ENCODE results near the gene ADGRL3. TPM values are rescaled to one million over a fixed set of nuclear protein-coding genes. Genes with fewer than 3 reads are reported as not detected.

Gene ADGRL3
- total RNA-seq, 1 donor from 2014 or later = not detected

DNA sequence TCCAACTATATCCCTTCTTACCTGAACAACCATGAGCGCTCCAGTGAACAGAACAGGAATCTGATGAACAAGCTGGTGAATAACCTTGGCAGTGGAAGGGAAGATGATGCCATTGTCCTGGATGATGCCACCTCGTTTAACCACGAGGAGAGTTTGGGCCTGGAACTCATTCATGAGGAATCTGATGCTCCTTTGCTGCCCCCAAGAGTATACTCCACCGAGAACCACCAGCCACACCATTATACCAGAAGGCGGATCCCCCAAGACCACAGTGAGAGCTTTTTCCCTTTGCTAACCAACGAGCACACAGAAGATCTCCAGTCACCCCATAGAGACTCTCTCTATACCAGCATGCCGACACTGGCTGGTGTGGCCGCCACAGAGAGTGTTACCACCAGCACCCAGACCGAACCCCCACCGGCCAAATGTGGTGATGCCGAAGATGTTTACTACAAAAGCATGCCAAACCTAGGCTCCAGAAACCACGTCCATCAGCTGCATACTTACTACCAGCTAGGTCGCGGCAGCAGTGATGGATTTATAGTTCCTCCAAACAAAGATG is 870.2 kb downstream of the ADGRL3 start:
- intact Hi-C loops (cut with micrococcal nuclease) = no loop called here

DNA sequence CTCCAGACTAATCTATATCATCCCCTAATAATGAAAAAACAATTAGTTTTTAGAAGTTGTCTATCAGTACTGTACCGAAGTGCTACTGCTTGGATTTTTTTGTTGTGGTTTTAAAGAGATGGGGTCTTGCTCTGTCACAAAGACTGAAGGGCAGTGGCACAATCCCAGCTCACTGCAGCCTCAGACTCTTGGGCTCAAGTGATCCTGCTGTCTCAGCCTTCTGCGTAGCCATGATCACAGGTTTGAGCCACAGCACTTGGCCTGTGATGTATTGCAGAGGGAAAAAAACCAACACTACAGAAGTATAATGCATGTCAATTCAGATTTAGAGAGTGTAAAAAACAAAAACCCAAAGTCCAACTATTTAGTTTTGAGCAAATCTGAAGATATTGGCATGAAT is 875.0 kb downstream of the ADGRL3 start:
- intact Hi-C loops (cut with micrococcal nuclease) = no loop called here

DNA sequence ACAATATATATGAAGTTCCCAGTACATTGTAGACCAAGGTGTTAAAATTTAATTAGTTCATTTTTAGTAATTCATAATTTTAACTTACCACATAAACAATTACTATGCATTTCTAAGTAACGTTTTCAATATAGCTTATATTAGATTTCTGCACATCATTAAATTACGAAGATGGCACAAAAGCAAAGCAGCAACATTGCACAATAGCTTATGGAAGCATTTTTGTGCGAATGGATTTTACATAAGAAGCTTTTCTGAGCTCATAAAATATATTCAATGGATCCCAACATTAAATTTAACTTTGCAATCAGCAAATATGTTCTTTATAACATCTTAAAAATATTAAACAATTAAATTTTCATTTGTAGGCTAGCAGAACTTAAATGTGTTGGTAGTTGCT is 875.4 kb downstream of the ADGRL3 start:
- intact Hi-C loops (cut with micrococcal nuclease) = no loop called here

DNA sequence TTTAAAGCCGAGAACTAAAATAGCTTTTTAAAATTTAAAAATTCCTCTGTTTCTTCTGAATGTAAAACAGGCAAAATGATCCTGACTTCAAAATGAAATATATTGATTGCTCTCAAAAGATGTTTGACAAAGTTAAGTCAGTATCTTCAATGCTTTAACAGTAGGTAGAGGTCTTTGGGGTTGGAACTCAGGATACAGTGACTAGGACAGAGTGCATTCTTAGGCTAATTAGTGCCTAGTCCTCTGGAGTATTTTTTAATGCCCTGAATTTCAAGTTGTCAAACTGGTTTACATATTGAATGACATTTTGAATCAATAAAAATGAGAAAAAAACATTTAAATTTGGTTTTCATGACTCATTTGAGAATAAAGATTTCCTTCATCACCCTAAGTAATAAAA is 877.3 kb downstream of the ADGRL3 start:
- intact Hi-C loops (cut with micrococcal nuclease) = no loop called here

DNA sequence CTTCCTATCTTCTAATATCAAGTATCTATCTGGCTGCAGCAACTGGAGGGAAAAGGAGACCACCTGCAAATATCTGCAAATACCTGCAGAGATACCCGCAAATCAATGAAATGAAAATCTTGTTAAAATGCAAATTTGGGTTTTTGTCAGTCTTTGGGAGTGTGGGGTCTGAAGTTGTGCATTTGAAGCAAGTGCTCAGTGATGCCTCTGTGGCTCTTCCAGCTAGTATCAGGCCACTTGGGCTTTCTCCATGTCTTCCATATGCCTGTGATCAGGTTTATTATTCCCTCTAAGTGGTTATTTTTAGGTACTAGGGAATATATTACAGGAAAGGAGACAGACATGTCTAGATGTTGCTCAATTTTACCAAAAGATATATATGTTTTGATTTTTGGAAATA is 880.3 kb downstream of the ADGRL3 start:
- intact Hi-C loops (cut with micrococcal nuclease) = no loop called here

DNA sequence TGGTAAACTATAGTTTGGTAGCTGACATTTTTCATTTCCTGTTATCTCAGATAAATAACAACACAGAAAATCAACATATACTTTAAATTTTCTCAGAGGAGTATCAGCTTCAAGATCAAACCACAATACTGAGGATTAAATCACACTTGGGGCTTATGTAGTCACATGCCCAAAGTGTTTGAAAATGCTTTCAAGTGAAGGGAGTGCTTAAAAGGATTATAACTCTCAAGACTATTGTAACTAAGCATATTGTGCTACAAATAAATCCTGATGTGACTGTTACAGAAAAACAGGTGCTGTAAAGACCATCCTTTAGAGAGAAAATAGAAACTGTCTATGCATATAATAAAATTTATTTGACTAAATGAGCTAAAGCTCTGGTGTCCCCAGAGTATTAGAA is 887.6 kb downstream of the ADGRL3 start:
- intact Hi-C loops (cut with micrococcal nuclease) = no loop called here

DNA sequence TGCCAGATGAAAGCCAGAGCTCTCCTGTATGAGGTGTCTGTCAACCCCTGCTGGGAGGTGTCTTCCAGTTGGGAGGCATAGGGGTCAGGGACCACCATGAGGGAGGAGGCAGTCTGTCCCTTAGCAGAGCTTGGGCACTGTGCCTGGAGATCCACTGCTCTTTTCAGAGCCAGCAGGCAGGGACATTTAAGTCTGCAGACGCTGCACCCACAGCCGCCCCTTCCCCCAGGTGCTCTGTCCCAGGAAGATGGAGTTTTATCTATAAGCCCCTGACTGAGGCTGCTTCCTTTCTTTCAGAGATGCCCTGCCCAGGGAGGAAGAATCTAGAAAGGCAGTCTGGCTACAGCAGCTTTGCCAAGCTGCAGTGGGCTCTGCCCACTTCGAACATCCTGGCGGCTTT is 893.6 kb downstream of the ADGRL3 start:
- intact Hi-C loops (cut with micrococcal nuclease) = no loop called here

DNA sequence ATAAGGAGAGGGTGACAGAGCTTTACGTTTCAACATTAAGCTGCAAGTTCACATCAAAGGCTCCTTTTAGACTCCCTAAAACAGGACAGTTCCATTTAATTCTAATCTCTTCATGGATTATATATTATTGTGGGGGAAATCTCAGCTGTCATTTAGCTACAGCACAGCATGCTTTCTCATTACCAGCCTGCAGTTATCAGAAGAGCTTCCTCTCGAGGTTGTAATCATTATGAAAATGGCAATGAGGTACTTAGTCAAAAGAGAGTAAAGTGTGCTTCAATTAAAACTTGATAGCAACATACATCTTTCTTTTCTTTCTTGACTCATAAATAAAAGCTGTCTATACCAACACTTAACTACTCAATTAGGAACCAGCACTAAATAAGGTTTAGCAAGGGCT is 896.8 kb downstream of the ADGRL3 start:
- intact Hi-C loops (cut with micrococcal nuclease) = no loop called here

DNA sequence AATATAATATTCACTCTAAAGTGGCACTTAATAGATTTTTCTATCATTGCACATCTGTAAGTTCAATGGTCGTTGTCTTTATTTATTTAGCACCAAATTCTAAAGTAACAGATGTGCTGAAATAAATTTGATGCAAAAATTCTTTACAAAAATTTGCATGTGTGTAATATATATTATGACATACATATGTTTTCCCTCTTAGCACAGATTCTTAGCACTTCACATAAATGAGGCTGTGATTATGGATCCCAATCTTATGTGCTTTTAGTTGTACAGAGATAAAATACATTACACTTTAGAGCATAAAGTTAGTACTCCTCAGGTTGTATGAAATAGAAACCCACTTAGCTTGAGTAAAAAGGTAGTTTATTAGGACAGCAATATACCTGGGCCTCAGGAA is 915.1 kb downstream of the ADGRL3 start:
- intact Hi-C loops (cut with micrococcal nuclease) = no loop called here

DNA sequence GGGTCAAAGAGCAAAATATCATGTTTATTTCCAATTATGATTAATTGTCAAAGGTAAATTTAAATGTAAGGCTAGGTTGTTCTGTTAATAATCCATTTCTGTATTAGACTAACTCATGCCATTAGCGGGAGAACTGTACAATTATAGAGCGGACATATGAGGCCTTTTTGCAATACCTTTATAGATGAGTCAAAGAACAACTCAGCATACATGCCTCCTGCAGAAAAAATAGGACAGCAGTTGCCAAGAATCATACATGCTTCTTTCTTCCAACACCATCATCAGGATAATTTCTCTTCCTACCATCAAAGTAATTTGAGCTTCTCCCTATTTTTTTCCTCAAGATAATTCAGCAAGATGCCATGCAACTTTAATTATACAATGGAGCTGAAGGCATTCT is 917.8 kb downstream of the ADGRL3 start:
- intact Hi-C loops (cut with micrococcal nuclease) = no loop called here

DNA sequence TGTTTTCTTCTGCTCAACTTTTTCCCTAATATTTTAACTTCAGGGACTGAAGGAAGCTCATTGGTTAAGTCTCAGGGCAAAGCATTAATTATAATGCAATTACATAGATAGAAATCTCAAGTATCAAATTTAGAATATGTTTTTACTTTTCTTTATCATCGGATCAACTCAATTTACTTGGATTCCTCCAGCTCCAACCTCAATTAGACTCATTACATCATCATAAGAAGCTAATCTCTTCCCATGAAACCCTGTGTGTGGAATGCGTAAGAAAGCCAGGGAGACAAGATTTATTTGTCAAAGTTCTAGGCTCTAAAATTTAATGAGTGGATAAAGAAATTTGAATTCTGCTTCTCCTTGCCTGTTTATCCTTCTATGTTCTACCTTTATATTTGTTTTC is 918.4 kb downstream of the ADGRL3 start:
- intact Hi-C loops (cut with micrococcal nuclease) = no loop called here

DNA sequence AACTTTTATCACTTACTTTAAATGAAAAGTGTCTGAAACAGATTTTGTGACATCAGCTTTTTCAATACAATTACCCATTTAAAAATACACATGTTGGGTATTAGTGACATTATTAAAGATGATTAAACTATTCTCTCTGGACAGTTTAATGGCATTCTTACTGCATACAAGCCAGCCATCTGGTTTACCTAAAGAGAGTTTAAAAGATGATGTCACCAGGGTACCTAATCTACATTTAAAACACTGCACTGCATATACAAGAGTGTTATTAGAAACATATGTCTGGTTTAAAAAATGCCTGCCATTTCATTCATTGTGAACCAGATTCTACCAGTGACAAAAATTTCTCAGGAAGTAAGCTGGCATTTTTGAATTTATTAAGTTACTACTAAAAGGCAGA is 919.1 kb downstream of the ADGRL3 start:
- intact Hi-C loops (cut with micrococcal nuclease) = no loop called here

DNA sequence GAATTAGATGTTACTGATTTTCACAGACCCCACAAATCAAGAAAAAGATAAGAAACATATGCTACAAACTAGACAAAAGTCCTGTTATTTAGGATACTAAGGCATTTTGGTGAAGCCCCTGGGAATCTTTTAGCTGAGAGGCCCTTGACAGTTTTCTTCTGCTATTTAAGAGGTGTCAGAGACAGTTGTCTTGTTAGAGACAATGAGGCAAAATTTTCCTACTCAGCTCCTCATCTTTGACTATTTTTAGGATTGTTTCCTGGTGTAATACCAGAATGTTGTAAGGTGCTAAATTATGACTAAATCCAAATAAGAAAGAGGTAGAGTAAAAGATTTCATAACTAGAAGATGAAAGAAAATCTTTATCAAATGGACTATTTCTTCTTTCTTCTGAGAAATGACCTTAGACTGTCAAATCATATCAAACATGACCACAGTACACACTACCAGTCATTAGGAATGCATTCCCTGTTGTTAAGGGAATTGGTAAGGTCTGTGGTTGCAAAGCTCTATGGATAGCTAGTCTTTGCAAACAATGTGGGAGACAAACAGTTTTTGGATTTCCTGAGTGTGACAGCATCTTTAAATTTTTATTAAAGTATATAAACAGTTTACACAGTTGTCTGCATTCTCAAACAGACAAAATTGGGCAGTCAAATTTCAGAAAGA is 926.1 kb downstream of the ADGRL3 start:
- intact Hi-C loops (cut with micrococcal nuclease) = no loop called here

All from T-helper 2 cell treated with Interferon-gamma antibody and Interleukin-4, amounts not matched to agents 100 ng/mL and 5 ng/mL, for 36 hours (primary cell).